ENCODE measurements around the gene MKI67.

The MKI67 gene

DNA sequence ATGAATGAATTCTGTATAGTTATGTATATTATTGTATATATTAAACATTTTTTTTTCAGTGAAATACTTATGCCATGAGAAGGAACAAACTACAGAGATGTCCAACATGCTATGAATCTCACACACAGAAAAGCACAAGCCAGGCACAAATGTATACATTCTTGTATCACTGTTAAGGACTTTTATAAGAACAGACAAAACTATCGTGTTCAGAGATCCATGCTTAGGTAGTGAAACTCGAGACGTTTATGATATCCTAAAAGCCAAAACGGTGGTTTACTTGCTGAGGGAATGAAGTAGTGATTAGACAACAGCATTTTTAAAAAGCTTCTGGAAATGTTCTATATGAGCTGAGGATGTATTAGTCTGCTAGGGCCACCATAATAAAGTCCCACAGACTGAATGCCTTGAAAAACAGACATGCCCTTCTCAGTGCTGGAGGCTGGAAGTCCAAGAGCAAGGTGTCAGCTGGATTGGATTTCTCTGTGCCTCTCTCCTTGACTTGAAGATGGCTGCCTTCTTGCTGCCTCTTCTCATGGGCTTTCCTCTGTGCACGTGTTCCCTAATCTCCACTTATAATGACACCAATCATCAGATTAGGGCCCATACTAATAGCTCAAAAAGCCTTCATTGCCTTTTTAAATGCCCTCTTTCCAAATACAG is 4.3 kb downstream of the MKI67 start:
- no peak overlapping the region for H3K9ac ChIP-seq (ENCODE audit: low read depth, low read length)
- peaks cover 5% of the 10 kb centered on the region; the same call in 1 of the 2 replicates for H3K27me3 ChIP-seq (ENCODE audit: insufficient read depth, low read length)
- H3K4me1 ChIP-seq (ENCODE audit: insufficient read depth, low read length): peaks cover 9% of the 10 kb centered on the region; the same call in 1 of the 2 replicates
- no peak overlapping the region for H3K4me3 ChIP-seq (ENCODE audit: low read length)
- no peak overlapping the region for H3K27ac ChIP-seq (ENCODE audit: low read length)
- no peaks in the 10 kb centered on the region for H3K9me3 ChIP-seq (ENCODE audit: insufficient read depth, low read depth, low read length)
- peaks cover 48% of the 10 kb centered on the region for H3K36me3 ChIP-seq (ENCODE audit: insufficient read depth, low read depth, low read length)

DNA sequence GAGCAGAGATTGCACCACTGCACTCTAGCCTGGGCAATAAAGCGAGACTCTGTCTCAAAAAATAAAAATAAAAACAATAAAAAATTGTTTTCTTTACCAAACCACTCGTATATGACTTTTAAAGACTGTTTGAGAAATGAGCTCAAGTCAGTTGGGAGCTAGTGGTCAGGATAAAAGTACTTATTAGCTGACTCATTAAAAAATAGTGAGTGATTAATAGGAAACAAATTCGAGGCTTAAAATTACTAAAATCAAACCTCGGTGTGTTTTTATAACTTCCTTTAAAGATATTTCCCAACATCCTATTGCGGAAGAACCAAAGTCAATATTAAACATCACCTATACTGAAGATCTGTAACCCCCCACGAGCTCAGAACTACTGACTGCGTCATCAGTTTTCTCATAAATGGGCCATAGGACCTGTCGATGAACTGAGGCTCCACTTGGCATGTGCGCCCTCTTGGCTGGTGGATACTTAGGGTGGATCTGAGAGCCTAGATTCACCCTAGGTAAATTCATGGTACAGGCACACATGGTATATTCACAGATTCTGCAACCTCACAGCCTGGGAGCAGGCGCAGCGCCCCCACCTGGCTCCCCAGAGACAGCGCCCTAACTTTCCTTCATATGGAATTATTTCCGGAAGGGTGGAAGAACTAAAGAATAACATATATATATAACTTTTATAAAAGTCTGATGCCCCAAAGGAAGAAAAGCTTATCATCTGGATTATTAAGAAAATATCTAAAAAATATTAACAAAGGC is 9.2 kb downstream of the MKI67 start:
- no peak overlapping the region for H3K9ac ChIP-seq (ENCODE audit: low read depth, low read length)
- no peaks in the 10 kb centered on the region for H3K4me1 ChIP-seq (ENCODE audit: insufficient read depth, low read length)
- no peaks in the 10 kb centered on the region for H3K9me3 ChIP-seq (ENCODE audit: insufficient read depth, low read depth, low read length)
- no peak overlapping the region for H3K4me3 ChIP-seq (ENCODE audit: low read length)
- H3K27me3 ChIP-seq (ENCODE audit: insufficient read depth, low read length): no peaks in the 10 kb centered on the region
- peaks cover 82% of the 10 kb centered on the region for H3K36me3 ChIP-seq (ENCODE audit: insufficient read depth, low read depth, low read length)
- no peak overlapping the region for H3K27ac ChIP-seq (ENCODE audit: low read length)

DNA sequence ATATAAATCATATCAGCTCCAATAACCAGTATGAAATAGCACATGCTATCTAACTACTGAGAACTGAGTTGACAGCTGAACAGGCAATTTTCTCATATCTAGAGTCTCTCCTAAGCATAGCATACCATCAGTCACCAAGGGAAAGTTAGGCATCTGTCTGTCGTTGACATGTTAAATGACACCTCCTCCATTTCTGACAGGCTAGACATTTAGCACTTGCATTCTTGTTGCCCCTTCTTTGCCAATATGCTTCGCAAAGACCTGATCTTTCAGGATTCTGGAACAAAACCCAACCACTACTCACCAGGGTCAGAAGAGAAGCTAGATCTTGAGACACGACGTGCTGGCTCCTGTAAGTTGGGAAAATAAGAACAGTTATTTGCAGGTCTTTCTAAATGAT is 10.0 kb downstream of the MKI67 start:
- Histone ChIP-seq H3K4me1 (ENCODE audit: insufficient read depth, low read length) (no peaks in the 10 kb centered on the region), H3K36me3 (ENCODE audit: insufficient read depth, low read depth, low read length) (peaks cover 85% of the 10 kb centered on the region)

DNA sequence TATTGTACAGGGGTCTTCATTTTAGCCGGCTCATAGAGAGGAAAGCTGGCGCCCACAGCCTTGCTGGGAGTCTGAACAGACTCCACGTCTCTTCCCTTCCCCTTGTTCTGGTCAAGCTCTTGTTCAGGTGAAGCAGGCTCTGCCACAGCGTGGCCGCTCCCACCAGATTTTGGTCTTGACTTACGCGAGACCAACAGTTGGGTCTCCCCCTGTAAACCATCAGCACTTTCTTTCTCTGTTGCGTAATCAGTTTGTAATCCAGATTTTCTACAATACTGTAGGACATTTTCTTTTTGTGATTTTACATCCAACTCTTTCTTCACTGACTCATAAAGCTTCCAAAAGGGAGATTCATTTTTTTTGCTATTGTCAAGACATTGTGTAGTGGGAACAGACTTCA is 10.9 kb downstream of the MKI67 start:
- H3K36me3 ChIP-seq (ENCODE audit: insufficient read depth, low read depth, low read length): peaks cover 88% of the 10 kb centered on the region
- no peak overlapping the region for H3K4me3 ChIP-seq (ENCODE audit: low read length)

More for the DNA sequence above, 10.0 kb downstream of the MKI67 start:
- Histone ChIP-seq H3K27me3 (ENCODE audit: insufficient read depth, low read length) (no peaks in the 10 kb centered on the region), H3K4me3 (ENCODE audit: low read length) (no peak overlapping the region), H3K9ac (ENCODE audit: low read depth, low read length) (no peak overlapping the region), H3K9me3 (ENCODE audit: insufficient read depth, low read depth, low read length) (no peaks in the 10 kb centered on the region), H3K27ac (ENCODE audit: low read length) (no peak overlapping the region)

DNA sequence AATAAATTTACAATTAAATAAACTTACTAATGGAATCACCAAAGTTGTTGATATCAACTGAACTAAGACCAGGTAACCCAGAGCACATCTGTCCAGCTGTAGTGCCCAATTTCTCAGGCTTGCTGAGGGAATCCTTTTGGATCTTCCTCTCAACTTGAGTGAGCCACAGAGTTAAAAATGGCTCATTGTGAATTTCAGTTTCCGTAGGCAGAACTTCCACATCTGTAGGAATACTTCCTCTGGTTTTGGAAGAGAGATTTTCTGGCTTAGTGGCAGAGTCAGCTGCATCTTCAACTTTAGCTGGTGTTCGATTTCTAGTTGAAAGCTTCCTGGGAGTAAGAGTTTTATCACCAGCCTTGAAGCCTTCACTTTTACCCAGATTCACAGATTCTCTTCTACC is 11.3 kb downstream of the MKI67 start:
- Histone ChIP-seq H3K36me3 (ENCODE audit: insufficient read depth, low read depth, low read length) (peaks cover 89% of the 10 kb centered on the region), H3K4me3 (ENCODE audit: low read length) (no peak overlapping the region), H3K27ac (ENCODE audit: low read length) (no peak overlapping the region), H3K9ac (ENCODE audit: low read depth, low read length) (no peak overlapping the region), H3K27me3 (ENCODE audit: insufficient read depth, low read length) (no peaks in the 10 kb centered on the region), H3K4me1 (ENCODE audit: insufficient read depth, low read length) (no peaks in the 10 kb centered on the region), H3K9me3 (ENCODE audit: insufficient read depth, low read depth, low read length) (no peaks in the 10 kb centered on the region)

More for the DNA sequence above, 10.9 kb downstream of the MKI67 start:
- Histone ChIP-seq H3K4me1 (ENCODE audit: insufficient read depth, low read length) (no peaks in the 10 kb centered on the region), H3K27me3 (ENCODE audit: insufficient read depth, low read length) (no peaks in the 10 kb centered on the region), H3K9ac (ENCODE audit: low read depth, low read length) (no peak overlapping the region), H3K9me3 (ENCODE audit: insufficient read depth, low read depth, low read length) (no peaks in the 10 kb centered on the region), H3K27ac (ENCODE audit: low read length) (no peak overlapping the region)

DNA sequence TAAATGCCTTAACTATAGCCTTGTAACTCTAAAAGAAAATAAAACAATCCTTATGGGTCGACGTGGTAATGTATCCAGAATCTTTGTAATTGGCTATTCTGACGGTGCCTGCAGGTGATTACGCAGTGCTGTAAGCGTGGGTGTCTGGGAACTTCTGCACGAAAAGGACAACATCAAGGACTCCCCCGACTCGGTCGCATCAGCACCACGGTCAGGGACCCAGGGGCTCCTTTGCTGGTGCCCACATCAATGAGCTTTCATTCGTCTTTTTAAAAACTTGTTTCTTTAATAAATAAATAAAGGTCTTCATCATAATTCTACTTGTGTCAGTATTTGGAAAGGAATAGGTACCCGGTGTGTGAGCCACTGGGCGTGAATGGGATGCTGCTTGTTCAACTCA is 13.2 kb downstream of the MKI67 start:
- H3K9me3 ChIP-seq (ENCODE audit: insufficient read depth, low read depth, low read length): no peaks in the 10 kb centered on the region
- H3K36me3 ChIP-seq (ENCODE audit: insufficient read depth, low read depth, low read length): peaks cover 89% of the 10 kb centered on the region
- H3K27me3 ChIP-seq (ENCODE audit: insufficient read depth, low read length): no peaks in the 10 kb centered on the region
- H3K4me3 ChIP-seq (ENCODE audit: low read length): no peak overlapping the region
- no peak overlapping the region for H3K9ac ChIP-seq (ENCODE audit: low read depth, low read length)
- no peaks in the 10 kb centered on the region for H3K4me1 ChIP-seq (ENCODE audit: insufficient read depth, low read length)
- H3K27ac ChIP-seq (ENCODE audit: low read length): no peak overlapping the region

DNA sequence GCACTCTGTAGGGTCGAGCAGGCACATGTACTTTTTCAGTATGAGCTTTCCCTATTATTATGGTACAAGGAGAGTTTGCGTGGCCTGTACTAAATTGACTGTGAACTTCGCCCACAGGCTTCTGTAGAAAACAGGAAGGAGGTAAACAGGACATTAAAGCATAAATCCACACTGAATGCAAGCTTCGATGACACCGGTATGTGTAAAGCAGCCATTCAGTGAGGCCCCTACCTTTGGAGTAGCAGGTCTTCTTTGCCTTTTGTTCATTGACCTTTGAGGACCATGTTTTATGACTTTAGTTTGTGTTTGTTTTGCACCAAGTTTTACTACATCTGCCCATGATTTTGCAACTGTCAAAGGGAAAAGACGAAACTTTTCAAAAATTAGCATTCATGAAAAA is 14.5 kb downstream of the MKI67 start:
- no peaks in the 10 kb centered on the region for H3K4me1 ChIP-seq (ENCODE audit: insufficient read depth, low read length)
- H3K27me3 ChIP-seq (ENCODE audit: insufficient read depth, low read length): no peaks in the 10 kb centered on the region
- H3K9me3 ChIP-seq (ENCODE audit: insufficient read depth, low read depth, low read length): no peaks in the 10 kb centered on the region
- H3K9ac ChIP-seq (ENCODE audit: low read depth, low read length): no peak overlapping the region
- peaks cover 99% of the 10 kb centered on the region for H3K36me3 ChIP-seq (ENCODE audit: insufficient read depth, low read depth, low read length)
- H3K27ac ChIP-seq (ENCODE audit: low read length): no peak overlapping the region
- H3K4me3 ChIP-seq (ENCODE audit: low read length): no peak overlapping the region

DNA sequence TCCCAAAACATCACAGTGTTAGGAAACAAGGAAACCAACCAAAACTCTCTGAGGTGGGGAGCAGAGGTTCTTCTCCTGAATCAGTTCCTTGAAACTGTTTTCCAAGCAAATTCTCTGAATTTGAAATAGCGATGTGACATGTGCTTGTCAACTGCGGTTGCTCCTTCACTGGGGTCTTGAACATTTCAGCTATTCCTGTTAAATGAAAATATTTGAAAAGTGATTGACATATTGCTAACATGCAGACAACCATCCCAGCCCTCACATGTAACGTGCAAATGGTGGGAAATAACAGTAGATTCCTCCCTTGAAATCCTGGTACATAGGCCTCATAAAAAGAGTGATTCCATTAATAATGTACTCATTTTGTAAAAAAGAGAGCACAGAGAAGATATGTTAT is 15.9 kb downstream of the MKI67 start:
- Histone ChIP-seq H3K4me1 (ENCODE audit: insufficient read depth, low read length) (no peaks in the 10 kb centered on the region), H3K27me3 (ENCODE audit: insufficient read depth, low read length) (no peaks in the 10 kb centered on the region), H3K9me3 (ENCODE audit: insufficient read depth, low read depth, low read length) (no peaks in the 10 kb centered on the region), H3K9ac (ENCODE audit: low read depth, low read length) (no peak overlapping the region), H3K4me3 (ENCODE audit: low read length) (no peak overlapping the region), H3K36me3 (ENCODE audit: insufficient read depth, low read depth, low read length) (peaks cover 100% of the 10 kb centered on the region), H3K27ac (ENCODE audit: low read length) (no peak overlapping the region)

DNA sequence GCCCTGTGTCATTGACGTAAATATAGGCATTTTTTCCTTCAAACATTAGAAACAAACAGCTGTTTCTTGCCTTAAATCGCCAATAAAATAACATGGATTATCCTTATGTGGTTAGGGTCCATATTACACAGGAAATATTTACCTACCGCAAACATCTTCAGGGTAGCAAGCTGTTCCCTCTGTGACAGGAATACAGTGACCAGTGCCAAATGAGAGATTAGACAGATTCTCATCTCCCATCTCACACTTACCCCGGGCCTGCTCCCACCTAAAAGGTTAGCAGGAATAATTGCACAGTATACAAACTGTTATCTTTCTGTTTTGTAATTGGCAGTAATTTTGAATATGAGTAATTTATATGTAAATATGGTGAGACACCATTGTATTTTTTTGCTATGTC is 16.5 kb downstream of the MKI67 start:
- Histone ChIP-seq H3K4me1 (ENCODE audit: insufficient read depth, low read length) (no peaks in the 10 kb centered on the region), H3K9ac (ENCODE audit: low read depth, low read length) (no peak overlapping the region), H3K4me3 (ENCODE audit: low read length) (no peak overlapping the region), H3K27ac (ENCODE audit: low read length) (no peak overlapping the region), H3K27me3 (ENCODE audit: insufficient read depth, low read length) (no peaks in the 10 kb centered on the region), H3K9me3 (ENCODE audit: insufficient read depth, low read depth, low read length) (no peaks in the 10 kb centered on the region), H3K36me3 (ENCODE audit: insufficient read depth, low read depth, low read length) (peaks cover 100% of the 10 kb centered on the region)

DNA sequence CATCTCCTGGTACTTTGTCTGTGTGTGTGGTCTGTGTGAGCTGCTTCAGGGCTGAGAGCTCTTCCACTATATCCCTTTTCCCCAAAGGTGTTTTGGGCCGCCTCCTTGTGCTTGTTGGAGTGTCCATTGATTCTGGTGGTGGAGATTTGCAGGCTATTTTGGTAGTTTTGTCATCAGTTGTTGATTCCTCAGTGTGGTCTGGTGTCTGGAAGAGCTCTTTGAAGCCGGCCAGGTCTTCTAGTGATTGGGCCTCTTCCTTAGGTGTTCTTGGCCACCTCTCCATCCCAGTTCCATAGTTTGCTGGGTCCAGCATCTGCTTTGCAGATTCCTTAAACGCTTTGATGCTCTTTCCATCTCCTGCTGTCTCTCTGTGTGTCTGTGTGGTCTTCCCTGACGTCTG is 20.8 kb downstream of the MKI67 start:
- no peaks in the 10 kb centered on the region for H3K4me1 ChIP-seq (ENCODE audit: insufficient read depth, low read length)
- no peak overlapping the region for H3K27ac ChIP-seq (ENCODE audit: low read length)
- no peaks in the 10 kb centered on the region for H3K9me3 ChIP-seq (ENCODE audit: insufficient read depth, low read depth, low read length)
- H3K4me3 ChIP-seq (ENCODE audit: low read length): no peak overlapping the region
- no peak overlapping the region for H3K9ac ChIP-seq (ENCODE audit: low read depth, low read length)
- H3K36me3 ChIP-seq (ENCODE audit: insufficient read depth, low read depth, low read length): peaks cover 100% of the 10 kb centered on the region
- H3K27me3 ChIP-seq (ENCODE audit: insufficient read depth, low read length): no peaks in the 10 kb centered on the region

DNA sequence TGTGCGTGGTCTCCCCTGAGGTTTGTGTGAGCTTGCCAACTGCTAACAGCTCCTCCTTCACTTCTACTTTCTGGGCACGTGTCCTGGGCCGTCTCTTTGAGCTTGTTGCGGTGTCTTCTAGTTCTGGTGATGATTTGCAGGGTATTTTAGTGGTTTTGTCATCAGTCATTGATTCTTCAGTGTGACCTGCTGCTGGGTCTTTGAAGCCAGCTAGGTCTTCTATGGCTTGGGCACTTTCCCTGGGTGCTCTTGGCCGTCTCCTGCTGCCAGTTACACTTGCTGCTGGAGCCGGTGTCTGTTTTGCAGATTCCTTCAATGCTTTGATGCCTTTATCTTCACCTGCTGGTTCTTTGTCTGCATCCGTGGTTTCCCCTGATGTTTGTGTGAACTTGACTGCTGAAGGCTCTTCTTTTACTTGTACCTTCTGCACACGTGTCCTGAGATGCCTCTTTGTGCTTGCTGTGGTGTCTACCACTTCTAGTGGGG is 23.0 kb downstream of the MKI67 start:
- Histone ChIP-seq H3K9me3 (ENCODE audit: insufficient read depth, low read depth, low read length) (no peaks in the 10 kb centered on the region), H3K9ac (ENCODE audit: low read depth, low read length) (no peak overlapping the region; the same call in 1 of the 2 replicates), H3K36me3 (ENCODE audit: insufficient read depth, low read depth, low read length) (peaks cover 100% of the 10 kb centered on the region), H3K4me3 (ENCODE audit: low read length) (no peak overlapping the region), H3K4me1 (ENCODE audit: insufficient read depth, low read length) (no peaks in the 10 kb centered on the region), H3K27ac (ENCODE audit: low read length) (no peak overlapping the region), H3K27me3 (ENCODE audit: insufficient read depth, low read length) (no peaks in the 10 kb centered on the region)
